ENCODE data around the gene ELAVL3. TPM values are rescaled to one million over a fixed set of nuclear protein-coding genes. Genes with fewer than 3 reads are reported as not detected.

ELAVL3 gene
- polyA plus RNA-seq, 3 donors, result not detected

DNA sequence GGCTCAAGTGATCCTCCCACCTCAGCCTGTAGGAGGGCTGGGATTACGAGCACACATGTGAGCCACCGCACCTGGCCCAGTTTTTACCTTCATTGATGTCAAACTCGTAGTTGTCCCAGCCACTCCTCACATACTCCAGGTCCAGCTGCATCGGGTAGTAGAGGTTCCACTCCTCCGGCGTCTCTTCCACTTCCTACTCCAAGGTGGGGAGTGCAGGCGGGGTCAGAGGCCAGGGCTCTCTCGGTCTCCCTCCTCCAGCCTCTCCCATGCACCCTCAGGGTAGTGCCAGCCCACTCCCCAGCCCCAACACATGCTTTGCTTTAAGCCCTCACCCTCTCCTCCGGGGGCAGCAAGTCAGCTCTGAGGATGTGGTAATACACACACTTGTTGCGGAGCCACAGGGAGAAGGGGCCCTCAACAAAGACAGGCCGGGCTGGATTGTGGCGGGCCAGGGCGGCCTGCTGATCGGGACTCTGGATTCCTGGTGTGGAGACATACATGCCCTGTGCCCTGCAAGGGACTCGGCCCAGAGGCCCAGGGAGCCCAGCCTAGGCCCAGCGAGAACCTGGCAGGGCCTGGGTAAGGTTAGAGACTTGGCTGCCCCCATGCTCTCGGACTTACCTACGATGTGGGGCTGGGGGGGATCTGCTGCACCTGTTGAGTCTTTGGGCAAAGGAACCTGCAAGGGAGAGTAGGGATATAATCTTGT is 26.7 kb upstream of the ELAVL3 start:
- no peak for DNase-seq
- no peak overlapping the region for H3K9ac ChIP-seq (ENCODE audit: insufficient read depth, low read length, poor library complexity, severe bottlenecking)
- Mint-ChIP-seq H3K27me3 (ENCODE audit: low read depth in 3 of 3) (peaks cover 0 to 1% (median 0%) of the 10 kb centered on the region in 3 donors), H3K27ac (no peak overlapping the region), H3K4me3 (no peak overlapping the region), H3K4me1 (peaks cover 21% of the 10 kb centered on the region), H3K9me3 (no peaks in the 10 kb centered on the region), H3K36me3 (peaks cover 10 to 28% of the 10 kb centered on the region in 2 donors)
- H3K4me1 ChIP-seq (ENCODE audit: control insufficient read depth in 1 of 2, insufficient read depth in 2 of 2, low read length in 2 of 2), result peaks cover 17 to 22% of the 10 kb centered on the region in 2 donors
- TF ChIP-seq CTCF (IDR thresholded peaks at IDR 0.05), result no peak
- H3K4me2 ChIP-seq (replicated peaks; ENCODE audit: extremely low read depth, low read length, poor library complexity, severe bottlenecking), result no peak overlapping the region
- no peak overlapping the region for H3K4me3 ChIP-seq (replicated peaks in 1 of 3; ENCODE audit: low read depth in 2 of 3, low read length in 3 of 3)
- H2AFZ ChIP-seq (ENCODE audit: insufficient read depth, low read depth, low read length, poor library complexity, severe bottlenecking), result no peak overlapping the region
- no peaks in the 10 kb centered on the region for H3K79me2 ChIP-seq (ENCODE audit: insufficient read depth, low read length)
- H3K9me3 ChIP-seq (replicated peaks in 1 of 2; ENCODE audit: control insufficient read depth in 1 of 2, insufficient read depth in 1 of 2, low read length in 2 of 2), result no peaks in the 10 kb centered on the region
- no peaks in the 10 kb centered on the region for H4K20me1 ChIP-seq (ENCODE audit: insufficient read depth, low read length)
- H3K36me3 ChIP-seq (replicated peaks in 1 of 2; ENCODE audit: control insufficient read depth in 1 of 2, insufficient read depth in 2 of 2, low read length in 2 of 2), result peaks cover 13 to 21% of the 10 kb centered on the region in 2 donors
- H3K27me3 ChIP-seq (ENCODE audit: control insufficient read depth in 2 of 2, insufficient read depth in 2 of 2, low read length in 2 of 2), result no peaks in the 10 kb centered on the region
- intact Hi-C loops (cut with micrococcal nuclease), result loop anchor here in 1 of 2 donors (5.0 kb wide), 1 partner anchor 90 kb away; the partner anchor contains the start of gene ZNF627
- WGBS (ENCODE audit: insufficient coverage), result 97% methylated on average over 10 of the region's 18 CpGs
- no peak overlapping the region for H3K27ac ChIP-seq (ENCODE audit: low read depth in 1 of 2, low read length in 2 of 2)

- Histone ChIP-seq H3K27ac (ENCODE audit: low read depth in 1 of 2, low read length in 2 of 2) (no peak overlapping the region), H3K4me1 (ENCODE audit: control insufficient read depth in 1 of 2, insufficient read depth in 2 of 2, low read length in 2 of 2) (peaks cover 17 to 22% of the 10 kb centered on the region in 2 donors), H3K9me3 (replicated peaks in 1 of 2; ENCODE audit: control insufficient read depth in 1 of 2, insufficient read depth in 1 of 2, low read length in 2 of 2) (no peaks in the 10 kb centered on the region), H4K20me1 (ENCODE audit: insufficient read depth, low read length) (no peaks in the 10 kb centered on the region), H3K27me3 (ENCODE audit: control insufficient read depth in 2 of 2, insufficient read depth in 2 of 2, low read length in 2 of 2) (no peaks in the 10 kb centered on the region), H3K4me2 (replicated peaks; ENCODE audit: extremely low read depth, low read length, poor library complexity, severe bottlenecking) (no peak overlapping the region), H3K4me3 (replicated peaks in 1 of 3; ENCODE audit: low read depth in 2 of 3, low read length in 3 of 3) (no peak overlapping the region), H3K36me3 (replicated peaks in 1 of 2; ENCODE audit: control insufficient read depth in 1 of 2, insufficient read depth in 2 of 2, low read length in 2 of 2) (peaks cover 8 to 16% of the 10 kb centered on the region in 2 donors), H2AFZ (ENCODE audit: insufficient read depth, low read depth, low read length, poor library complexity, severe bottlenecking) (no peak overlapping the region), H3K9ac (ENCODE audit: insufficient read depth, low read length, poor library complexity, severe bottlenecking) (no peak overlapping the region), H3K79me2 (ENCODE audit: insufficient read depth, low read length) (no peaks in the 10 kb centered on the region)
- whole genome bisulfite sequencing (ENCODE audit: insufficient coverage), result 93% methylated on average over 6 of the region's 6 CpGs
- H3K4me1 Mint-ChIP-seq, result peaks cover 21% of the 10 kb centered on the region
- H3K27ac Mint-ChIP-seq, result peak overlapping the region in 2 of 7 donors; percentile 20 to 24
- intact Hi-C loops (cut with micrococcal nuclease), result loop anchor here in 1 of 2 donors (5.0 kb wide), 1 partner anchor 90 kb away; the partner anchor contains the start of gene ZNF627
- no peak for TF ChIP-seq CTCF (IDR thresholded peaks at IDR 0.05)
- peak overlapping the region in 1 of 2 donors; percentile 84 for H3K4me3 Mint-ChIP-seq
- peaks cover 10 to 22% of the 10 kb centered on the region in 2 donors for H3K36me3 Mint-ChIP-seq
- H3K9me3 Mint-ChIP-seq, result no peaks in the 10 kb centered on the region
- DNase-seq, result no peak
- H3K27me3 Mint-ChIP-seq (ENCODE audit: low read depth in 3 of 3), result peaks cover 0 to 1% (median 0%) of the 10 kb centered on the region in 3 donors
These were observed 26.1 kb upstream of the ELAVL3 start for GRCh38 chr19:11506967-11507366.

All from CD14-positive monocyte (primary cell).